Measurements from ENCODE around the gene ASB15. TPM values are rescaled to one million over a fixed set of nuclear protein-coding genes. Genes with fewer than 3 reads are reported as not detected.

Gene ASB15
- polyA plus RNA-seq, 4 donors, result 0.01 to 0.12 TPM; not detected in 2

DNA sequence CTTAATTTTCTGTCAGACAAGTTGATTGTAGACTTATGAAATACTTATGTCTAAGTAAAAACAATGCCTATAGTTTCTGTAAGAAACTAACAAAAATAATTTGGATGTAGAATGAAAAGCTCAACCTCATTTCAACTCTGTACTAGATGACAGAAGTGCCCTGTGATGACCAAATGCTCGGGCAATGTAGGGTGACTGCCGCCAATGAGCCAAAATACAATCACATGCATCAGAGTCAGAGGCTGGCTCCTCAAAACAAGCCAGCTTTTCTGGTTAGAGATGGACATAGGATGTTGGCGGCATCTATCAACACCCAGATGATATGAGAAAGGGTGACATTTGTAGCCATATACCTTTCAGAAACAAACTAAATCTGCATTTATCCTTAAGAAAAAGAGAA, 78.0 kb downstream of the ASB15 start:
- no peak overlapping the region for H3K27ac ChIP-seq (ENCODE audit: low read depth in 1 of 3, low read length in 2 of 3)
- H3K4me1 ChIP-seq (ENCODE audit: control insufficient read depth in 3 of 3, insufficient read depth in 2 of 3, low read depth in 1 of 3, low read length in 2 of 3), result no peaks in the 10 kb centered on the region
- no peak overlapping the region for H3K4me3 ChIP-seq (ENCODE audit: low read depth in 1 of 3, low read length in 3 of 3)
- DNase-seq (no peak), FAIRE-seq (no peak)
- H3K9me3 ChIP-seq (ENCODE audit: control insufficient read depth in 2 of 2, insufficient read depth in 1 of 2, low read depth in 1 of 2, low read length in 1 of 2), result no peaks in the 10 kb centered on the region
- H3K36me3 ChIP-seq (ENCODE audit: control insufficient read depth in 3 of 3, insufficient read depth in 2 of 3, low read depth in 1 of 3, low read length in 3 of 3), result peaks cover 0 to 6% (median 5%) of the 10 kb centered on the region in 3 donors
- no peaks in the 10 kb centered on the region for H3K27me3 ChIP-seq (ENCODE audit: control insufficient read depth in 3 of 3, insufficient read depth in 3 of 3, low read length in 3 of 3)
- 88 to 96% (median 94%) methylated on average over 3 of the region's 3 CpGs for WGBS, 3 donors

DNA sequence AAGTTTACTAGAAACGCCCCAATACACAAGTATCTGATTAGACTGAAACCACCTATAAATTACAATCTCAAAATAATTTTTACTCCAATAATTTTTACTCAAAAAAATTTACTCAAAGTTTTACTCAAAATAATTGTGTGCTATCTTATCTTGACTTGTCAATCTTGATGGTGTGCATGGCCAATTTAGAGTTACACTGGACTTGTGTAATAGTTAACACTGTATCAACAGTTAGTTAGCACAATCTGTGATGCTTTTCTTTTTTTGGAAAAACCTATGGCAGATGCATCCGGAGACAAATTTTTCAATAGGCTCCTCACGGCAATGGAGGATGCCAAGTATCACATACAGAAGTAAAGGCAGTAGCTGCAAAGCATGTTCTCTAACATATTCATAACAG, 79.0 kb downstream of the ASB15 start:
- Histone ChIP-seq H3K4me3 (ENCODE audit: low read depth in 1 of 3, low read length in 3 of 3) (no peak overlapping the region), H3K9me3 (ENCODE audit: control insufficient read depth in 2 of 2, insufficient read depth in 1 of 2, low read depth in 1 of 2, low read length in 1 of 2) (no peaks in the 10 kb centered on the region), H3K27ac (ENCODE audit: low read depth in 1 of 3, low read length in 2 of 3) (no peak overlapping the region), H3K27me3 (ENCODE audit: control insufficient read depth in 3 of 3, insufficient read depth in 3 of 3, low read length in 3 of 3) (no peaks in the 10 kb centered on the region), H3K4me1 (ENCODE audit: control insufficient read depth in 3 of 3, insufficient read depth in 2 of 3, low read depth in 1 of 3, low read length in 2 of 3) (no peaks in the 10 kb centered on the region), H3K36me3 (ENCODE audit: control insufficient read depth in 3 of 3, insufficient read depth in 2 of 3, low read depth in 1 of 3, low read length in 3 of 3) (peaks cover 0 to 6% (median 5%) of the 10 kb centered on the region in 3 donors)
- DNase-seq (no peak), FAIRE-seq (no peak)
- 91 to 93% (median 92%) methylated on average over 3 of the region's 3 CpGs for WGBS, 3 donors

DNA sequence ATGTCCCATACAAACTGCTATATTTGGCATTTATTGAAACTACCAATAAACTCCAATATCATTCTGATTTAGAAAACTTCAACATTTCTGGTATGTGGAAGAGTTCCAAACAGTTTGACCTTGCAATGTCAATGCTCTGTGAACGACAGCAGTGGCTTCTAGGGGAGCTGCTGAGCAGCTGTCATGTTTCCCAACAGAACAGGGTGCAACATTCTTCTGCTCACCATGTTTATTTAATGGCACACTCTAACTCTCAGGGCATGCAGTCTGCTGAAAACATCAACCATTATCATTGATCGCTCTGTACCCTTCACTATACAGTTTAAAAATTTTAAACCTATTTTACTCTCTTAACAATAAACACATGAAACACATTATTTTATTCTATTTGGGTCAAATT, 79.9 kb downstream of the ASB15 start:
- DNase-seq, result no peak
- no peaks in the 10 kb centered on the region for H3K9me3 ChIP-seq (ENCODE audit: control insufficient read depth in 2 of 2, insufficient read depth in 1 of 2, low read depth in 1 of 2, low read length in 1 of 2)
- H3K27ac ChIP-seq (ENCODE audit: low read depth in 1 of 3, low read length in 2 of 3), result no peak overlapping the region
- H3K4me1 ChIP-seq (ENCODE audit: control insufficient read depth in 3 of 3, insufficient read depth in 2 of 3, low read depth in 1 of 3, low read length in 2 of 3), result no peaks in the 10 kb centered on the region
- H3K36me3 ChIP-seq (ENCODE audit: control insufficient read depth in 3 of 3, insufficient read depth in 2 of 3, low read depth in 1 of 3, low read length in 3 of 3), result peaks cover 0 to 6% (median 5%) of the 10 kb centered on the region in 3 donors
- no peak for FAIRE-seq
- H3K27me3 ChIP-seq (ENCODE audit: control insufficient read depth in 3 of 3, insufficient read depth in 3 of 3, low read length in 3 of 3), result no peaks in the 10 kb centered on the region
- H3K4me3 ChIP-seq (ENCODE audit: low read depth in 1 of 3, low read length in 3 of 3), result no peak overlapping the region
- WGBS, 3 donors, result 60 to 66% (median 63%) methylated on average over 2 of the region's 2 CpGs

DNA sequence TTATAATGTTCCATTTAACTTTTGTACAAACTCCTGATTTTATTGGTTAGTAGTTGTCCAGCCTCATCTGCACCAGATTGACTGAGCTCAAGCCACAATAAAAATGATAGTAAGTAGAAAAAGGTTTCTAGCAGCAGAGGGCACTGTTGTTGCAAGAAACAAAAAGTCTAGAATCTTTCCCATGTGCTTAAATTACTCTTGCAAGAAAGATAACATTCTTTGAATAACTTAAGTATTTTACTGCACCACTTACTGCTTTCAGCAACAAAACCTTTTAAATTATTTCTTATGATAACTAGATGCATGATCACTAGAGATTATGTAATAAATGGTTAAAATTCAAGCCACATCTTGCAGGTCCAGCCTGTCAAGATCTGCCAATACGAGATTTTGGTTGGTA, 81.1 kb downstream of the ASB15 start:
- Histone ChIP-seq H3K4me3 (ENCODE audit: low read depth in 1 of 3, low read length in 3 of 3) (no peak overlapping the region), H3K27ac (ENCODE audit: low read depth in 1 of 3, low read length in 2 of 3) (no peak overlapping the region), H3K4me1 (ENCODE audit: control insufficient read depth in 3 of 3, insufficient read depth in 2 of 3, low read depth in 1 of 3, low read length in 2 of 3) (no peaks in the 10 kb centered on the region), H3K9me3 (ENCODE audit: control insufficient read depth in 2 of 2, insufficient read depth in 1 of 2, low read depth in 1 of 2, low read length in 1 of 2) (no peaks in the 10 kb centered on the region), H3K27me3 (ENCODE audit: control insufficient read depth in 3 of 3, insufficient read depth in 3 of 3, low read length in 3 of 3) (no peaks in the 10 kb centered on the region), H3K36me3 (ENCODE audit: control insufficient read depth in 3 of 3, insufficient read depth in 2 of 3, low read depth in 1 of 3, low read length in 3 of 3) (peaks cover 0 to 8% (median 5%) of the 10 kb centered on the region in 3 donors)
- WGBS, 3 donors, result 80 to 85% (median 85%) methylated on average over 1 of the region's 1 CpG
- FAIRE-seq, result peak; percentile 95
- peak; percentile 70 to 76 for DNase-seq

DNA sequence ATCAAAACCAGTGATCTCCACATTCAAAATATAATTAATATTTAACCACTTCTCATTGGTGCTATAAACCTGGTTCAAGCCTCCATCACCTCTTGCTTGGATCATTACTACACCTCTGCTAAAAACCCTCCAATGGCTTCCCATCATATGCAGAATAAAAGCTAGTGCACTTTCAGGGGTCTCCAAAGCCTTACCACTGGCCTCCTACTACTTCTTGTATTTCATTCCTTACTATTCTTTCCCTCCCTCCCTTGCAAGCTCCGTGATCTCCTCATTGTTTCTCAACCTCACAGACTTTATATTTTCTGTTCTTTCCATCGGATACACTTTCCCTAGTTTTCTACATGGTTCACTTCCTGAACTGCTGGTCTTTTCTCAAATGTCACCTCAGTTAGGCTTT, 85.5 kb downstream of the ASB15 start:
- H3K9me3 ChIP-seq (ENCODE audit: control insufficient read depth in 2 of 2, insufficient read depth in 1 of 2, low read depth in 1 of 2, low read length in 1 of 2), result no peaks in the 10 kb centered on the region
- H3K27ac ChIP-seq (ENCODE audit: low read depth in 1 of 3, low read length in 2 of 3), result no peak overlapping the region
- FAIRE-seq, result no peak
- DNase-seq, result no peak
- H3K4me1 ChIP-seq (ENCODE audit: control insufficient read depth in 3 of 3, insufficient read depth in 2 of 3, low read depth in 1 of 3, low read length in 2 of 3), result no peaks in the 10 kb centered on the region
- no peak overlapping the region for H3K4me3 ChIP-seq (ENCODE audit: low read depth in 1 of 3, low read length in 3 of 3)
- WGBS, 3 donors, result 93 to 97% (median 96%) methylated on average over 2 of the region's 2 CpGs
- no peaks in the 10 kb centered on the region for H3K27me3 ChIP-seq (ENCODE audit: control insufficient read depth in 3 of 3, insufficient read depth in 3 of 3, low read length in 3 of 3)
- peaks cover 0 to 5% (median 4%) of the 10 kb centered on the region in 3 donors for H3K36me3 ChIP-seq (ENCODE audit: control insufficient read depth in 3 of 3, insufficient read depth in 2 of 3, low read depth in 1 of 3, low read length in 3 of 3)

DNA sequence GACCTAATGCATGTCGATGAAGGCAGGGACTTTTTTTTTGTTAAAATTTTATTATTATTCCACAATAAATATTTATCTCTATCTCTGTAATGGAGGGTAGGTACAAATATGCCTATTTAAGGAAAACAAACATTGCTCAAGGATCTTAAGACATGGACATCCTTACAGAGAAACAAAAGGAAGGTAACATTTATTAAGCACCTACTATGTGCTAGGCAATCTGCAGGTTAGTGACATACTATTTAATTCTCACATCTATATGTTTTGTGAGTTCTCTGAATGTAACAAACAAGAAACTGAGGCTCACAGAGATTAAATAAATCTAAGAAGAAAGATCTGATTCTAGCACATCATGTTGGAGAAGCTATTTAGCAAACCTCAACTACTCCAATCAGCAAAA, 86.1 kb downstream of the ASB15 start:
- FAIRE-seq (no peak), DNase-seq (no peak)
- 73 to 91% (median 85%) methylated on average over 1 of the region's 1 CpG for WGBS, 3 donors
- H3K4me1 ChIP-seq (ENCODE audit: control insufficient read depth in 3 of 3, insufficient read depth in 2 of 3, low read depth in 1 of 3, low read length in 2 of 3), result no peaks in the 10 kb centered on the region
- no peak overlapping the region for H3K4me3 ChIP-seq (ENCODE audit: low read depth in 1 of 3, low read length in 3 of 3)
- no peak overlapping the region for H3K27ac ChIP-seq (ENCODE audit: low read depth in 1 of 3, low read length in 2 of 3)
- no peaks in the 10 kb centered on the region for H3K9me3 ChIP-seq (ENCODE audit: control insufficient read depth in 2 of 2, insufficient read depth in 1 of 2, low read depth in 1 of 2, low read length in 1 of 2)
- H3K36me3 ChIP-seq (ENCODE audit: control insufficient read depth in 3 of 3, insufficient read depth in 2 of 3, low read depth in 1 of 3, low read length in 3 of 3), result peaks cover 2 to 10% (median 7%) of the 10 kb centered on the region in 3 donors
- H3K27me3 ChIP-seq (ENCODE audit: control insufficient read depth in 3 of 3, insufficient read depth in 3 of 3, low read length in 3 of 3), result no peaks in the 10 kb centered on the region

Other genes with a start within 250 kb of the ASB15 start
- gene IQUB, start 67.2 kb upstream of the ASB15 start, polyA plus RNA-seq, result under 1 TPM in 3 of 4 donors, not detected in 1; 0.03 to 0.22 (median 0.19) TPM
- 100 to 1,000 TPM in 3 of 4 donors, 10 to 100 TPM in 1; 69.4 to 225 (median 135) TPM for gene NDUFA5, start 44.0 kb upstream of the ASB15 start, polyA plus RNA-seq
- gene LMOD2, start 54.0 kb downstream of the ASB15 start, polyA plus RNA-seq, result 1 to 10 TPM in 1 of 4 donors, under 1 TPM in 3; 0.04 to 1.6 (median 0.42) TPM
- gene WASL, start 147.2 kb downstream of the ASB15 start, polyA plus RNA-seq, result 10 to 100 TPM; 26.8 to 73.1 (median 36.3) TPM
- gene HYAL4, start 243.3 kb downstream of the ASB15 start, polyA plus RNA-seq, result under 1 TPM in 1 of 4 donors, not detected in 3; 0.01 TPM